ENCODE data around the gene TPO. TPM values are rescaled to one million over a fixed set of nuclear protein-coding genes. Genes with fewer than 3 reads are reported as not detected.

The TPO gene
- polyA plus RNA-seq, 3 donors from 2014 or later = not detected

GRCh38 chr2:1586251-1586922 lies 173.1 kb downstream of the TPO start:
- no peak overlapping the region for H3K27ac Mint-ChIP-seq
- no peak overlapping the region for H3K4me3 Mint-ChIP-seq
- H3K4me1 Mint-ChIP-seq = no peaks in the 10 kb centered on the region
- peaks cover 1 to 3% (median 3%) of the 10 kb centered on the region in 3 donors for H3K27me3 Mint-ChIP-seq (ENCODE audit: low read depth in 3 of 3)
- H3K36me3 Mint-ChIP-seq = no peaks in the 10 kb centered on the region
- DNase-seq = no peak
- no peaks in the 10 kb centered on the region for H3K9me3 Mint-ChIP-seq

GRCh38 chr2:1586923-1587840 lies 173.9 kb downstream of the TPO start:
- Mint-ChIP-seq H3K27ac (no peak overlapping the region), H3K27me3 (ENCODE audit: low read depth in 3 of 3) (peaks cover 0 to 6% (median 3%) of the 10 kb centered on the region in 3 donors), H3K4me3 (no peak overlapping the region), H3K36me3 (no peaks in the 10 kb centered on the region), H3K4me1 (no peaks in the 10 kb centered on the region), H3K9me3 (no peaks in the 10 kb centered on the region)
- no peak for DNase-seq

GRCh38 chr2:1588051-1588977 lies 175.1 kb downstream of the TPO start:
- no peak overlapping the region for H3K4me3 Mint-ChIP-seq
- no peaks in the 10 kb centered on the region for H3K4me1 Mint-ChIP-seq
- no peak for DNase-seq
- peaks cover 1 to 6% (median 3%) of the 10 kb centered on the region in 3 donors for H3K27me3 Mint-ChIP-seq (ENCODE audit: low read depth in 3 of 3)
- H3K9me3 Mint-ChIP-seq = no peaks in the 10 kb centered on the region
- H3K36me3 Mint-ChIP-seq = no peaks in the 10 kb centered on the region
- no peak overlapping the region for H3K27ac Mint-ChIP-seq

- no peak for DNase-seq
- Mint-ChIP-seq H3K36me3 (no peaks in the 10 kb centered on the region), H3K4me1 (no peaks in the 10 kb centered on the region), H3K4me3 (no peak overlapping the region), H3K9me3 (no peaks in the 10 kb centered on the region), H3K27ac (no peak overlapping the region), H3K27me3 (ENCODE audit: low read depth in 3 of 3) (peaks cover 2 to 6% (median 3%) of the 10 kb centered on the region in 3 donors)
These were observed 175.8 kb downstream of the TPO start for GRCh38 chr2:1588978-1589621.

- Mint-ChIP-seq H3K27me3 (ENCODE audit: low read depth in 3 of 3) (peaks cover 2 to 6% (median 3%) of the 10 kb centered on the region in 3 donors), H3K36me3 (no peaks in the 10 kb centered on the region), H3K9me3 (no peaks in the 10 kb centered on the region), H3K4me1 (no peaks in the 10 kb centered on the region), H3K27ac (no peak overlapping the region), H3K4me3 (no peak overlapping the region)
- no peak for DNase-seq
These were observed 177.6 kb downstream of the TPO start for GRCh38 chr2:1590596-1591460.

- DNase-seq = no peak
- Mint-ChIP-seq H3K9me3 (no peaks in the 10 kb centered on the region), H3K4me3 (no peak overlapping the region), H3K27me3 (ENCODE audit: low read depth in 3 of 3) (peaks cover 2 to 3% (median 3%) of the 10 kb centered on the region in 3 donors), H3K36me3 (no peaks in the 10 kb centered on the region), H3K4me1 (no peaks in the 10 kb centered on the region), H3K27ac (no peak overlapping the region)
These were observed 178.2 kb downstream of the TPO start for GRCh38 chr2:1591461-1591770.
